ENCODE measurements around the gene CHRNE.

CHRNE gene

GRCh38 chr17:4903051-4903818, at the start of gene CHRNE:
CHRNE (minus strand) TSS chr17:4903098; CDS start chr17:4903063, 35 bp downstream.
- H3K4me3 ChIP-seq (ENCODE audit: low read length) = no peak within 1 kb of the TSS
- DNase-seq (ENCODE audit: low read depth) = no peak
- peak; percentile 84 for TF ChIP-seq CTCF (conservative IDR thresholded peaks at IDR 0.05; ENCODE audit: low read depth, low read length)

GRCh38 chr17:4951486-4951885, 48.6 kb upstream of the CHRNE start:
- no peak for TF ChIP-seq CTCF (conservative IDR thresholded peaks at IDR 0.05; ENCODE audit: low read depth, low read length)
- no peak overlapping the region for H3K4me3 ChIP-seq (ENCODE audit: low read length)
- DNase-seq (ENCODE audit: low read depth) = no peak

GRCh38 chr17:4950746-4951204, 47.9 kb upstream of the CHRNE start, which contains the start of gene ENO3:
ENO3 (plus strand) TSS chr17:4951119; CDS start chr17:4951830, 711 bp downstream.
- peak within 1 kb of the TSS; percentile 45 for H3K4me3 ChIP-seq (ENCODE audit: low read length)
- DNase-seq (ENCODE audit: low read depth) = no peak
- no peak for TF ChIP-seq CTCF (conservative IDR thresholded peaks at IDR 0.05; ENCODE audit: low read depth, low read length)

- H3K4me3 ChIP-seq (ENCODE audit: low read length) = peak overlapping the region; percentile 45
- DNase-seq (ENCODE audit: low read depth) = no peak
- TF ChIP-seq CTCF (conservative IDR thresholded peaks at IDR 0.05; ENCODE audit: low read depth, low read length) = no peak
Observed at GRCh38 chr17:4950075-4950745, 47.3 kb upstream of the CHRNE start.

GRCh38 chr17:4949321-4950074, 46.6 kb upstream of the CHRNE start:
- H3K4me3 ChIP-seq (ENCODE audit: low read length) = peak overlapping the region; percentile 60
- no peak for TF ChIP-seq CTCF (conservative IDR thresholded peaks at IDR 0.05; ENCODE audit: low read depth, low read length)
- no peak for DNase-seq (ENCODE audit: low read depth)

- TF ChIP-seq CTCF (conservative IDR thresholded peaks at IDR 0.05; ENCODE audit: low read depth, low read length) = no peak
- DNase-seq (ENCODE audit: low read depth) = no peak
- H3K4me3 ChIP-seq (ENCODE audit: low read length) = peak overlapping the region; percentile 93
Observed at GRCh38 chr17:4948931-4949320, 46.0 kb upstream of the CHRNE start.
